M059J (cell line): Measurements from ENCODE around the gene CYP4B1. TPM values are rescaled to one million over a fixed set of nuclear protein-coding genes. Genes with fewer than 3 reads are reported as not detected.
"Not testable (repeated sequence)": the region's sequence is repeated elsewhere in the genome, so short reads cannot be mapped to it uniquely, and the experiment has no call there.

Experiments used
- DNase-seq: peaks from one replicate; pipeline ENCODE4 v3.0.0-alpha.2; 2012; ENCODE audit warnings: low read depth
- total RNA-seq: library from RNA; depleted of rRNA; stranded (reverse); fragments of >200 nt; shearing (Covaris generic); gene quantifications from 2 replicates; pipeline ENCODE4 v1.2.3, GENCODE V29; 2014; rRNA removed

CYP4B1 gene
- total RNA-seq = not detected in 2 replicates

DNA sequence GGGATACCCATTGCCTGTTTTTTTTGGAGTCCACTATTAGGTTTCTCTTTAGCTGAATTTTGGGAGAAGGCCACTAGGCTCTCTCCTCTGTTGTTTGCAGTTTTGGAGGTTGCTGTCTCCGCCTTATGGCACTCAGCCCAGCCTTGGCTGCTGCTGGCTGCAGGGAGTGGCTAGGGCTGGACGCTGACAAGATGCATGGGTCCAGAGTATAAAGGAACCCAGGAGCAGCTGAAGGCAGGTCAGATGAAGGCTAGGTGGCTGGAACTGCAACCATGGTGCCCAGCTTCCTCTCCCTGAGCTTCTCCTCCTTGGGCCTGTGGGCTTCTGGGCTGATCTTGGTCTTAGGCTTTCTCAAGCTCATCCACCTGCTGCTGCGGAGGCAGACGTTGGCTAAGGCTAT, at the start of gene CYP4B1:
CYP4B1 (plus strand) TSS at position 237 of the 400 bp plus-strand sequence; CDS start at position 273, 36 bp downstream.
- no peak for DNase-seq

- DNase-seq = peak; percentile 67
These were observed 49.4 kb upstream of the CYP4B1 start for GRCh38 chr1:46749404-46749803.

- DNase-seq = peak; percentile 8
These were observed 48.9 kb upstream of the CYP4B1 start for GRCh38 chr1:46749921-46750404.

GRCh38 chr1:46753985-46754384, 44.9 kb upstream of the CYP4B1 start:
- no peak for DNase-seq

DNA sequence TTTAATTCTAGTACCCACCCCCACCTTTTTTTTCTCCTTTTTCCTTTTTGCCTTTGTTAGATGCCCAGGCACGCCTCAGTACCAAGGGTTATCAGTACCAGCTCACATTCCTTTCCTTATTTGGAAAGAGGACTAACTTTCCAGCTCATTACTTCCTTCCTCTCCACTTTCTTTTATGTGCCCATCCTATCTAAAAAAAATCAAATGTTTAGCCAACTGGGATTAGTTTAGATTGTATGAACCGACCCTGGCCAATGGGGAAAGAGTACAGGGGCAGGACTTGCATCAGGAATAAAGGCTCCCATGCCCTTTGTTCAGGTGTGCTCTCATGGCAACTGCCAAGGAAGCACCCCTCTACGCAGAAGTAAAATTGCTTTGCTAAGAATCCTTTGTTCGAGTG, 44.1 kb upstream of the CYP4B1 start:
- peak; percentile 5 for DNase-seq

GRCh38 chr1:46755121-46755520, 43.7 kb upstream of the CYP4B1 start:
- no peak for DNase-seq

GRCh38 chr1:46757247-46757955, 41.4 kb upstream of the CYP4B1 start:
- peak; percentile 42 for DNase-seq

DNA sequence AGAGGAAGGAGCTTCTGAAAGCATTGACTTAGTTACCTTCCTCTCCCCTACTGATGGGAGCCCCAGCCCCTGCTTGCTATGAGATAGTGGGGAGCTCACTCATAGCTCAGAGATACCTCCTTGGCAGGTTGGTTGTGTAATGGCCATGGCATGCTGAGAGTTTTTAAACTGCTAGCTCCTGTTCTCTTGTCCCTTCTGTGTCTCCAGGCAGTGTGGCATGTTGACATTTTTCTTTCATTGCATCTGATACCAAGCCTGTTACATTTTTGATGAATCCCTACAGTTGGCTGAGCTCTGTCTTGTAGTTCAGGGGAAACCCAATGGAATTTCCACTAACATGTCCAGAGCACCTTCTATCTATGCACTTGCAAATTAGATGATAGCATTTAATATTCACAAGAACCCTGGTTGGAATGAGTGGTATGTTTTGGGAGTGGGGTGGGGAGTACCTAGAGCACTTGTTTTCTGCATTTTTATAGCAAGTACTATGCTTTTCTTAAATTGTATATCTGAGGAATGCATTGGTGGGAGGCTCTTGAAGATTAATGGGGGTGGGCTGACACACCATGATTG, 40.8 kb upstream of the CYP4B1 start:
- DNase-seq = no peak

DNA sequence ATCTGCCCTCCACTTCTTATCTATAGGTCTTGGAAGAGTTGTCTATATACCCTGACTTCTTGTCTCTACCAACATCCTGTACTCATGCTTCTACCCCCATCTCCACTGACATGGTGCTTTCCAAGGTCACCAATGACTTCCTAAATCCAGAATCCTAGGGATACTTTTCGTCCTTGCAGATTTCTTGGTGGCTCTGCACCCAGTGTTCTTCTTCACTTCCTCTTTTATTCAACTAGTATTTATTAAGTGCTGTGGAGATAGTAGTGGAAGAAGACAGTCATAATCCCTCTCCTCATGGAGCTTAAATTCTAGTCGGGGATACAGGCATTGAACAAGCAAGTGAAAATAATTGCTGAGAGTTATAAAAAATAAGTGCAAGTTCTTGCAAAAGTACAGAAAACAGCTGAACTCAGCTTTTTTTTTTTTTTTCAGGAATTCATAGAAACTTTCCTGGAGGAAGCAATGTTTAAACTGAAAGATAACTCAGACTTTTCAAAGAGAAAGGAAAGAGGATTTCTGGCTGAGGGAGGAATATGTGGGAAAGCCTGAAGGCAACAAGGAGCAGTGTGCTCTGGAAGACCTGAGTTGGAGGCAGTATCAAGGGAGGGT, 38.2 kb upstream of the CYP4B1 start:
- no peak for DNase-seq

DNA sequence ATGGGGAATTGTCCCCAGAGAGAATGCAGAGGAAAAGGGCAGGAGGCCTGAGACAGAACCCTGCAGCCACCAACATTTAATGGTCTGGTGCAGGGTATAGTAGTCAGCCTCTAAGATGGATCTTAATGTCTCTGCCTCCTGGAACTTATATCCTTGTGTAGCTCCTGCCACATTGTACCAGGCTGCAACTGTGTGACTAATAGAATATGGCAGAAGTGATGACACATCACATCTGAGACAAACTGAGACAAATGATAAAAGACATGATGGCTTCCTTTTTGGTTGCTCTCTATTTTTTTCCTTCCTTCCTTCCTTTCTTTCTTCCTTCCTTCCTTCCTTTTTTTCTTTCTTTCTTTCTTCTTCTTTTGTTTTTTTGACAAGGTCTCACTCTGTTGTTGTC, 37.1 kb upstream of the CYP4B1 start:
- DNase-seq = no peak

GRCh38 chr1:46764402-46764801, 34.4 kb upstream of the CYP4B1 start:
- no peak for DNase-seq

DNA sequence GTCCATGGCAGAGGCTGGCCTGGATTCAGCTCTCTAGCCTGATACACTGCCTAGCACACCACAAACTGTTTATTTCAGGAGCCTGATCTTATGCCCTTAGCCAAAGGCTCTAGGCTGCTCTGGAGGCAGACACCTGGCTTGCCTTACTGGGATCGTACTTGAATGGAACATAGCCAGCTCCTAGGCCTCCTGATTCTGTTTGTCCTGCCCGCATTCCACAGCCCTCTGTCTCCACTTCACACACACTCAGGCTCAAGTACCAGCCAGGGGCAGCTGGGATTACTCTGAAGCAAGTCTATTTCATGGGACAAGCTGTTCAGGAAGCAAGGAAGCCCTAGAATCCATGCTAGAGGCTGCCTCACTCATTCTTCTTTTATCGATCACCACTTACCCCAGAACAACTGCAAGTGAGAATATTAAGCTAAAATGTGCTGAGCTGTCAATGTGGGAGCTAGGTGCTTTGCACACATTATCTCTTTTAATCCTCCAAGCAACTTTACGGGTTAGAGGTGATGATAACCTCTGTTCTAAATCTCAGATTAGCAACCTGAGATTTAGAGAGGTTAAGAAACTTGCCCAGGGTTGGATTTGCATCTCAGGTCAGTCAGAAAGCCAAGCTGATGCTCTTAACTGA, 31.1 kb upstream of the CYP4B1 start:
- DNase-seq = no peak

- no peak for DNase-seq
These were observed 30.4 kb upstream of the CYP4B1 start for GRCh38 chr1:46768445-46768844.

GRCh38 chr1:46769028-46769740, 29.7 kb upstream of the CYP4B1 start:
- DNase-seq = no peak

DNA sequence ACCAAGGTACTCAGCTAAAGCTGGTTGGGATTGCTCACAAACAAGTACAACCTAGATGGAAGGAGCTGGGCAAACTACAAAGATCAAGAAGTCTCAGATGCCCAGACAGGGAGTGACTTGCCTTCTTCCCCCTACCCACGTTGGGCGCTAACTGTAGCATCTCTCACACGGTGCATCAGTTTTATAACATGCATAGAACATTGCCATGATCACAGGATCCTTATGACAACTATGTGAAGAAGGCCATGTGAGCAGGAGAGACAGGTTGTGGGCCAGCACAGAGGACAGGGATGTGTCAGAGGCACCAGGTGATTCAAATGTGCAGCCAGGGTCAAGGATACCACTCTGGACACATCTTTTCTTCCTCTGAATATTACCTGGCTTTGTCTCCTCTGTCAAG, 28.3 kb upstream of the CYP4B1 start:
- no peak for DNase-seq

DNA sequence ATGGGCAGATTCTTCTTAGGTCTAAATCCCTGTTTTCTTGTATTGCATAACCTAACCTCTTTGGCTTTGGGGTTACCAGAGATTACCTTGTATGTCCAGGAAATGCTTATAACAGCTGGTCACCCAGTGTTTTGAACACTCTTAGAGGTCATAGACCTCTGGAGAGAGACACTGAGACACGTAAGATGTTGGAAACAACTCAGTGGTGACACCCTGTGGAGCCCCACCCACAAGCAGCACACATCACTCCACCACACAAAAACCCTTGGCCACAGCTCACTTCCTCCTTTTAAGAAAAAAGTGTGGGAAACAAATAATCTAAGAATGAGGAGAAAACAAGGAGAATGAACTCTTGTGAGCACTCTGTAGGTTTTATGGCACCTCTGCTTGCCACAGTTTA, 26.3 kb upstream of the CYP4B1 start:
- DNase-seq = no peak

GRCh38 chr1:46774297-46774696, 24.5 kb upstream of the CYP4B1 start:
- no peak for DNase-seq

- not testable (repeated sequence) for DNase-seq
These were observed 20.4 kb upstream of the CYP4B1 start for GRCh38 chr1:46778456-46778855.

DNA sequence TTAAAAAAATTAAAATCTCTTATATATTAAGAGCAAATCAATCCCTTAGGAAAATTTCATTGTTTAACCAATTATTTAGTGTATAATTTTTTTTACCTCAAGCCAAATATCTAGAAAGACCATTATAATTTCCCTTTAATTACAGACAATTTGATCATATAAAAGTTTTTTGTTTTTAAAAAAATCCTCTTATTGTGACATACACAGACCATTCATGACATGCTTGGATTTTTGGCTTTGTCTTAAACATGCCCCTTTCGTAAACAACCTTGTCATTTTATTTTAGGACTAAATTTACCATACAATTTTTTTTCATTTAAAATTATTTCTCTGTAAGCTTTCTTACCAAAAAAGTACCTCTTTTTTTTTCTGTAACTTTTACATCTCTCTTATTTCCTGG, 14.2 kb upstream of the CYP4B1 start:
- no peak for DNase-seq

- not testable (repeated sequence) for DNase-seq
These were observed 10.2 kb upstream of the CYP4B1 start for GRCh38 chr1:46788634-46789033.

GRCh38 chr1:46790446-46791101, 8.3 kb upstream of the CYP4B1 start:
- DNase-seq = no peak
